Mononuclear cell (primary cell): ENCODE results near the gene SNX10. TPM values are rescaled to one million over a fixed set of nuclear protein-coding genes. Genes with fewer than 3 reads are reported as not detected.

Experiments used
- H3K27me3 ChIP-seq: 2 replicates; pipeline ENCODE4 v1.6.0; 2011; ENCODE audit warnings: low read length, control low read depth; ENCODE audit not compliant: insufficient read depth
- H3K4me1 ChIP-seq: 2 replicates; pipeline ENCODE4 v1.5.1; 2011; ENCODE audit warnings: mild to moderate bottlenecking, low read length, control low read depth; ENCODE audit not compliant: insufficient read depth
- H3K4me3 ChIP-seq: 2 replicates; pipeline ENCODE4 v1.5.1; 2011; ENCODE audit warnings: mild to moderate bottlenecking, low read length, moderate library complexity
- H3K9me3 ChIP-seq: 2 replicates; pipeline ENCODE4 v1.5.1; 2011; ENCODE audit warnings: low read depth, mild to moderate bottlenecking, control low read depth, low read length
- total RNA-seq: library from RNA; depleted of rRNA; stranded (reverse); fragments of >200 nt; gene quantifications from one replicate; pipeline ENCODE4 v1.2.3, GENCODE V29; 2012

Gene SNX10
- total RNA-seq, 1 donor: 70.1 TPM

GRCh38 chr7:26381476-26382353 is 90.1 kb downstream of the SNX10 start:
- no peaks in the 10 kb centered on the region for H3K9me3 ChIP-seq
- no peak overlapping the region for H3K4me3 ChIP-seq
- H3K27me3 ChIP-seq: peaks cover 11% of the 10 kb centered on the region
- H3K4me1 ChIP-seq: peaks cover 5% of the 10 kb centered on the region

DNA sequence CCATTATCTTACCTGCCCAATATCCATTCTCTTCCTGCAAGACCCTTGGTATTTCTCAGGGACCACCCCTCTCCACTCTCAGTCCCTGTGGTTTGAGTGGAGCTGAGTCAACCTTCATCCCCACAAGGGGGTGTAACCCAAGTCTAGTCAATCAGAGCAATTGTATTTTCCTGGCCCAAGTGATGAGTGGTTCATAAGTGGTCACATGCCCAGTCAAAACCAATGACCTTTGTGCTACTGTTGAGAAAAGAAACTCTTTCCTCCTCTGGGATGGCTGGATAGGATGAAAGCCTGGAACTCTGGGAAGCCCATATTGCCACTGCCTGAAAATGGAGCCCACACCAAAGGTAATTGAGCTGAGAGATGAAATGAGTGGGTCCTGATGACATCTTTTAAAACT is 93.6 kb downstream of the SNX10 start:
- Histone ChIP-seq H3K4me3 (no peak overlapping the region), H3K4me1 (peaks cover 8% of the 10 kb centered on the region), H3K27me3 (peaks cover 8% of the 10 kb centered on the region), H3K9me3 (no peaks in the 10 kb centered on the region)

- no peak overlapping the region for H3K4me3 ChIP-seq
- H3K9me3 ChIP-seq: no peaks in the 10 kb centered on the region
- peaks cover 8% of the 10 kb centered on the region for H3K4me1 ChIP-seq
- H3K27me3 ChIP-seq: peaks cover 21% of the 10 kb centered on the region
Measured at GRCh38 chr7:26387731-26388130, 96.1 kb downstream of the SNX10 start.

DNA sequence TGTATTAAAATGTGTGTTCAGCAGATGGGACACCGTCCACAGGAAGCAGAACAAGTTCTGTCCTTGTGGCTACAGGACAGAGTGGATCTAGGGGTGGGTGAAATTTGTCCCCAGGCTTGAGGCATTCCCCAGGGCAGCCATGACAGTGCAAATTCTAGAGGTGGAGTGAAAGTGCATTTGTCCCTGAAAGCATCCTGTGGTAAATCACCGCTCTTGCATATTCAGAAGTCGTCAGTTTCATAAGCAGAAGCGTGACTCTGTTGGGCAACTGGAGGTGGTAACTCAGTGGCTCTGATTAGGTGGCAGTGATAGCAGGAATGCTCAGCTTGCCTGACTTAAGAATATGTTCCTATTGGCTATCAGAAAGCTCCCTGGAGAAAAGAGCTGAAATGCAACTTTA is 96.6 kb downstream of the SNX10 start:
- Histone ChIP-seq H3K4me3 (no peak overlapping the region), H3K9me3 (no peaks in the 10 kb centered on the region), H3K4me1 (peaks cover 8% of the 10 kb centered on the region), H3K27me3 (peaks cover 21% of the 10 kb centered on the region)

DNA sequence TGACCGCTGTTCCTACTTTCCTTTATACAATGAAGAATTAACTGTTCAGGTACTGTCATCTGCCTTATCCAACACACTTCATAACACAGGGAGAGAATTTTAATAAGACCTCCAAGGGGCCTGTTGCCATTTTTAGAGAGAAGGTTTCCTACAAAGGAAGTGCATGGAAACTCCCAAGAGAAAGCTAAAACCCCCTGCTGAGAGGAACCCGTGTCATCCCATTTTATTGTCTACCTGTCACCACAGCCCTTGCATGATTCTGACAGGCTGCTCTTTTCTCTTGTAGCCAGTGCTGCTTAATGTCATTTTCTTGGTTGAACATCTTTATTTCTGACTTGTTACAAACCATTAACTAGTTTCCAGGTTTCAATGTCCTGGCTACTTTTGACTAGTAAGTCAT is 98.4 kb downstream of the SNX10 start:
- Histone ChIP-seq H3K4me1 (peaks cover 8% of the 10 kb centered on the region), H3K27me3 (peaks cover 25% of the 10 kb centered on the region), H3K4me3 (no peak overlapping the region), H3K9me3 (no peaks in the 10 kb centered on the region)

- H3K4me1 ChIP-seq: peaks cover 6% of the 10 kb centered on the region
- peaks cover 50% of the 10 kb centered on the region for H3K27me3 ChIP-seq
- no peak overlapping the region for H3K4me3 ChIP-seq
Measured at GRCh38 chr7:26393818-26394217, 102.2 kb downstream of the SNX10 start.

GRCh38 chr7:26397332-26397731 is 105.7 kb downstream of the SNX10 start:
- Histone ChIP-seq H3K4me3 (no peak overlapping the region), H3K9me3 (no peaks in the 10 kb centered on the region), H3K27me3 (peaks cover 29% of the 10 kb centered on the region), H3K4me1 (peaks cover 14% of the 10 kb centered on the region)

More at GRCh38 chr7:26393818-26394217, 102.2 kb downstream of the SNX10 start:
- H3K9me3 ChIP-seq: no peaks in the 10 kb centered on the region

DNA sequence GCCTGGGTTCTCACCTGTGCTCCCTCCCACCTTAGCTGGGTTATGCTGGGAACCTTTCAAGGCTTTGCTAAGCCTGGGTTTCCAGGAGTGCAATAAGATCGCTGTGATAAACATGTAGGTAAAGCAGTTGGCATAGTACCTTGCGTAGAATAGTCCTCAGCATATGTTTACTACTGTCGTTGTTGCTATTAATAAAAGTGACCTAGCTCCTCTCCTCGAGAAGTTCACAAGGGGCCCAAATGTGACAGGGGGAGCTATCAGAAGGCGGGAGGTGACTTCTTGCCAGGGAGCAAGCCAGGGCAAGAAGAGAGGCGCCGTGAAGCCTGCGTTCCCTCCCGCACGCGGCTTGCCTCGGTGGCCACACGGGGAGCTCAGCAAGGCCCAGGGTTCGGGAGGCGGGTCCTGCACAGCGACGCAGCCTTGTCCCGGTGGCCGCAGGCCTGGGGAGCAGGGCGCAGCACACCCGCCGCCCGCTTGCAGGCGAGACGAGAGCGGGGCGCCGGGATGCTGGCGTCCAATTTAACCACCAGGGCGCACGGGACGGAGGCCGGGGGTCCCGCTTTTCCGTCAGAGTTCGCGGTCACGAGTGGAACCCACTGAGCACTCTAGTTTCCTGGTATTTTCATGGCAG is 106.2 kb downstream of the SNX10 start:
- Histone ChIP-seq H3K4me1 (peaks cover 14% of the 10 kb centered on the region), H3K27me3 (peaks cover 29% of the 10 kb centered on the region), H3K4me3 (peak overlapping the region; percentile 51), H3K9me3 (no peaks in the 10 kb centered on the region)

- Histone ChIP-seq H3K4me1 (peaks cover 14% of the 10 kb centered on the region), H3K4me3 (peak overlapping the region; percentile 51), H3K27me3 (peaks cover 28% of the 10 kb centered on the region), H3K9me3 (no peaks in the 10 kb centered on the region)
Measured at GRCh38 chr7:26398427-26398755, 106.7 kb downstream of the SNX10 start.

DNA sequence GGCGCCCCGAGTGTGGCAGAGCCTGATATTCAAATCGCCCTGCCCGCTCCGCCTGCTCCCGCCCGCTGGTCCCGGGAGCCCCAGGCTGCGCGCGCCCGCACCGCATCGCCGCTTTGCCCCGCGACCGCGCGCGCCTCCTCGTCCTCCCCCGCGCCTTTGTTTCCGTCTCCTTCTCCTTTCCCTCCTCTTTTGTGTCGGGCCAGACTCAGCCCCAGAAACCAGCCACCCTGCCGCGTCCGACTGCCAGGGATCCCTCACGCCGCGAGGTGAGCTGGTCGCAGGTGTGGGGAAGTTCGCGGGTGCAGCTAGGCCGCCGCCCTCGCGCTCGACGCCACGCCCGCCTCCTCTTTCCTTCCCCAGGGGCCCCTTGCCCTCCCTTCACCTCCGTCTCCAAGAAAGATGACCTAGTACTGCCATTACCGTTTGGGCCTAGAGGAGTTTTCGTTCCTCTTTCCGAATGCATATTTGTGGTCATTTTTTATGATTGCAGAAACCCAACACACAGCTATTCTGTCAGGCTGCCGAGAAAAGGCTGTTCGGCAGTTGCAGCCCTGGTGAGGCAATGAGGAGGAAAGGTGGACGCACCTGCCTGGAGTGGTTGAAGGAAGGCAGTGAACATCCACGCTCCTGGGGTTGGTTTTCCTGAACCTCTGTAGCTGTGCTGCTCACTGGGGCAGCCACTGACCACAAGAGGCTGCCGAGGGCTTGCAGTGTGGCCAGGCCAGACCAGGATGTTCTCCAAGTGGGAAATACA is 107.3 kb downstream of the SNX10 start:
- Histone ChIP-seq H3K4me1 (peaks cover 14% of the 10 kb centered on the region), H3K27me3 (peaks cover 25% of the 10 kb centered on the region), H3K9me3 (no peaks in the 10 kb centered on the region), H3K4me3 (peak overlapping the region; percentile 51)

DNA sequence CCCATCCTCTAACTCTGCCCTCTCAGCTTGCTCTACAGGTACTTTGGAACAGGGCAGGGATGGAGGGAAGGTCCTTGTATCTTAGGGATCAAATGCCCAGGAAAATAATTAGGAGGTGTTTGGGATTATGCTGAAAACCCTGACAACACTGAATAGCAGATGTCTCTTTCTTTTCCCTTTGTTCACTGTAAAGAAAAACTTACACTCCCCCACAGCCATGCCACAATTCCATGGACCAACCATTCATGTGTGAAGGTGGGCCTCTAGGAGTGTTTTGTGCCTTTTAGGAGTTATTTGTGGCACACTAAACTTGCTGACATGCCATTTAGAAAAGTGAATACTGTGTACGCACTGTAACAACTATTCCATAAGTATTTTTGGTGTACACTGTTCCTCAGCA is 108.1 kb downstream of the SNX10 start:
- no peaks in the 10 kb centered on the region for H3K9me3 ChIP-seq
- H3K27me3 ChIP-seq: peaks cover 25% of the 10 kb centered on the region
- H3K4me3 ChIP-seq: no peak overlapping the region
- peaks cover 14% of the 10 kb centered on the region for H3K4me1 ChIP-seq

DNA sequence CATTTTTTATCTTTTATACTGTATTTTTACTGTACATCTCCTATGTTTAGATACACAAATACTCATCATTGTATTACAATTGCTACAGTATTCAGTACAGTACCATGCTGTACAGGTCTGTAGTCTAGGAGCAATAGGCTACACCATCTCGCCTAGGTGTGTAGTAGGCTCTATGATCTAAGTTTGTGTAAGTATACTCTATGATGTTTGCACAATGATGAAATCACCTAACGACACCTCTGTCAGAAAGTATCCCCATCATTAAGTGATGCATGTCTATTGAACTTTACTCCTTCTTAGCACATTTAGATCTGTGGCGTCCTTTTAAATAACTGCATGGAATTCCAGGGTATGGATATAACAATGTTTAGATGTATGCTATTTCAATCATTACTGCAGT is 112.0 kb downstream of the SNX10 start:
- H3K9me3 ChIP-seq: no peaks in the 10 kb centered on the region
- H3K27me3 ChIP-seq: no peaks in the 10 kb centered on the region
- peaks cover 8% of the 10 kb centered on the region for H3K4me1 ChIP-seq
- H3K4me3 ChIP-seq: no peak overlapping the region

DNA sequence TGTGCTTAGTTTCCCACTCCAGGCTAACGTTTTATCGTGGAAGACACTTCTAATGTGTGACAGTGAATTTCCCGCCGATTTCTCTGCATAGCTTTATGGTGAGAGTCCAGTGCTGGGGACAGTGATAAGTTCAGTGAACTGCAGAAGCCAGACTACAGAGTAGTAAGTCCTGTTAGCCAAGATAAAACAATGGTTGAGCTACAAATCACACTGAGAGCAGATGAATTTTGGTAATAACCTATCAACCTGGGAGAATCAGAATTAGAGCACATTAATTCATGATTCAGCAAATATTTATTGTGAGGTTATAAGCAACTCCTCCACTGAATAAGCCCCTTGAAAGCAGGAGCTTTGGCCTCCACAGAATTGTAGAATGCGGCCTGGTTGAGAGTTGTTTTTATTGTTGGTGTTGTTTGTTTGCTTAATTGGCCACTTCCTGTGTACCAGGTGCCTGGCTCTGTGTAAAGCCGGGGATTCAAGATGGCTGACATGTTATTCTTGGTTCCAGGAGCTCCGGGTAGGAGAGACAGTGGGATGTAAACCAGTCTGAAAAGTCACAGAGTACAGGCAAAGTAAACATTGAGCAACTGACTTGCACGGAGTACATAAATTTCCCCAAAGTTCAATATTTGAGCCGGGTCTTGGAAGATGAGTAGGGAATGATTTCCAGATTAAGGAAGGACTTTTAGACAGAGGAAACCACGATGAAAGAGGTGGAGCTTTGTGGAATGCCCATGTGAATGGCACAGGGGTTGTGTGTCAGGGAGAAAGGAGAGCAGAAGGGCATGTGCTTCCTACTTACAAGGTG is 112.7 kb downstream of the SNX10 start:
- Histone ChIP-seq H3K27me3 (no peaks in the 10 kb centered on the region), H3K4me3 (no peak overlapping the region), H3K9me3 (no peaks in the 10 kb centered on the region), H3K4me1 (peaks cover 4% of the 10 kb centered on the region)

DNA sequence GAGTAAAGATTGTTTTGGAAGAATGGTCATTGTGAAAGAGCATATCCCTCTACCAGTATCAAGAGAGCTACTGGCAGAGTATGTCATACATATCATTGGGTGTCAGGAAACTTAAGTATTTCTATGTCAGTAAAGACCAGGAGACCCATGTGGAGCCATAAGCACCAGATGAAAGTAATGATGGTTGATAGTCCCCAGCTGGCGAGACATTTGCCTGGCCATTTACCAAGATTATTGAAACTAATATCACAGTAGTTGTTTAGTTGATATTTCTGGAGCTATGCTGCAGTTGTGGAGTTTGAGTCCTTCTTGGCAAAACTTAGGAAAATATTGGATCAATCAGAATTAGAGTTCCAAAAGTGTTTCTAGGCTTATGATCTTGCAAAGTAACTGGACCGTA is 114.8 kb downstream of the SNX10 start:
- H3K4me3 ChIP-seq: no peak overlapping the region
- H3K27me3 ChIP-seq: no peaks in the 10 kb centered on the region
- no peaks in the 10 kb centered on the region for H3K4me1 ChIP-seq
- no peaks in the 10 kb centered on the region for H3K9me3 ChIP-seq
